H1 (cell line): Measurements from ENCODE around the gene PLPPR4. TPM values are rescaled to one million over a fixed set of nuclear protein-coding genes. Genes with fewer than 3 reads are reported as not detected.

ENCODE experiments used
- CTCF ChIA-PET: fragments of 300-600 bp; sonication (Branson Sonifier 250); formaldehyde crosslinking; loops from one replicate; lab custom pipeline; 2021; ENCODE audit not compliant: partially characterized antibody; lab: Charles Lee
- POLR2A ChIA-PET: fragments of 300-600 bp; sonication (Branson Sonifier 250); formaldehyde crosslinking; loops from one replicate; lab custom pipeline; 2021; ENCODE audit warnings: inconsistent platforms; ENCODE audit not compliant: partially characterized antibody; lab: Charles Lee
- DNase-seq, 2 experiments: peaks; one replicate each; pipeline versions ENCODE4 v3.0.0 to v3.0.0-alpha.2; 2010 to 2022; ENCODE audit warnings: low spot score in 2 of 2, low read depth in 1 of 2, mixed read lengths in 1 of 2
- FAIRE-seq: peaks from 2 replicates; lab custom pipeline; 2011; peaks lifted over from hg19 to GRCh38; lab: Jason Lieb, UNC
- H2AFZ ChIP-seq: 2 replicates; pipeline ENCODE4 v1.8.1; 2012; ENCODE audit warnings: low read length, inconsistent platforms
- H2AK5ac ChIP-seq: 2 replicates; pipeline ENCODE4 v1.6.1; 2013; ENCODE audit warnings: low read depth, low read length
- H2BK120ac ChIP-seq: replicated peaks from 2 replicates; pipeline ENCODE3; 2013; ENCODE audit warnings: low read depth, low read length, inconsistent platforms
- H2BK12ac ChIP-seq: 2 replicates; pipeline ENCODE4 v1.6.1; 2013; ENCODE audit warnings: low read depth, low read length
- H2BK15ac ChIP-seq: 2 replicates; pipeline ENCODE4 v1.6.1; 2013; ENCODE audit warnings: low read length
- H2BK20ac ChIP-seq: 2 replicates; pipeline ENCODE4 v1.6.1; 2013; ENCODE audit warnings: low read length
- H2BK5ac ChIP-seq: 2 replicates; pipeline ENCODE4 v1.6.1; 2013; ENCODE audit warnings: low read depth, low read length
- H3K14ac ChIP-seq: 2 replicates; pipeline ENCODE4 v1.6.1; 2013; ENCODE audit warnings: inconsistent platforms; ENCODE audit not compliant: insufficient read length
- H3K18ac ChIP-seq: 2 replicates; pipeline ENCODE4 v1.6.1; 2013; ENCODE audit warnings: low read length; ENCODE audit errors: extremely low read depth
- H3K23ac ChIP-seq: 2 replicates; pipeline ENCODE4 v1.6.1; 2013; ENCODE audit warnings: inconsistent platforms; ENCODE audit not compliant: insufficient read length
- H3K23me2 ChIP-seq: 2 replicates; pipeline ENCODE4 v1.6.1; 2013; ENCODE audit warnings: low read depth, low read length
- H3K27ac ChIP-seq: 2 replicates; pipeline ENCODE4 v1.6.1; 2011; ENCODE audit warnings: low read depth, low read length, inconsistent platforms
- H3K27me3 ChIP-seq, 4 experiments: replicated peaks in 1 of 4; 1 replicate in 1 of 4; 2 replicates in 3 of 4; pipeline versions ENCODE4 v1.6.1 to v1.8.1; 2011 to 2013; ENCODE audit warnings: low read length in 3 of 4, mild to moderate bottlenecking in 3 of 4, inconsistent platforms in 2 of 4, mixed read lengths in 2 of 4, moderate library complexity in 1 of 4; ENCODE audit not compliant: control insufficient read depth in 3 of 4, insufficient read depth in 3 of 4; ENCODE audit errors: extremely low read depth in 1 of 4
- H3K36me3 ChIP-seq, 4 experiments: 2 replicates each; pipeline versions ENCODE4 v1.6.1 to v1.8.1; 2011 to 2013; ENCODE audit warnings: mild to moderate bottlenecking in 4 of 4, low read length in 3 of 4, moderate library complexity in 2 of 4, control low read depth in 1 of 4, inconsistent platforms in 1 of 4; ENCODE audit not compliant: insufficient read depth in 4 of 4, control insufficient read depth in 2 of 4
- H3K4ac ChIP-seq: replicated peaks from 2 replicates; pipeline ENCODE3; 2013; ENCODE audit warnings: low read length, low read depth, mixed read lengths, inconsistent platforms; ENCODE audit not compliant: insufficient read length
- H3K4me1 ChIP-seq, 4 experiments: replicated peaks in 1 of 4; 1 replicate in 1 of 4; 2 replicates in 3 of 4; pipeline versions ENCODE4 v1.6.1 to v1.8.1; 2011 to 2013; ENCODE audit warnings: low read length in 3 of 4, inconsistent platforms in 2 of 4, mixed read lengths in 1 of 4; ENCODE audit not compliant: insufficient read depth in 4 of 4, control insufficient read depth in 3 of 4
- H3K4me2 ChIP-seq, 2 experiments: 2 replicates each; pipeline versions ENCODE4 v1.6.1 to v1.8.1; 2011 to 2013; ENCODE audit warnings: low read depth in 2 of 2, low read length in 2 of 2, control low read depth in 1 of 2, inconsistent platforms in 1 of 2, mild to moderate bottlenecking in 1 of 2; ENCODE audit not compliant: insufficient read depth in 1 of 2
- H3K4me3 ChIP-seq, 4 experiments: fragments of 200-600, 300-600 bp in 1 of 4; sonication (generic), shearing (Covaris generic), sonication (Bioruptor Twin) in 1 of 4; 2 replicates each; pipeline versions ENCODE4 v1.5.1 to v1.8.1; 2011 to 2016; ENCODE audit warnings: low read length in 4 of 4, low read depth in 3 of 4, control low read depth in 2 of 4, inconsistent platforms in 2 of 4, mild to moderate bottlenecking in 2 of 4, mixed read lengths in 1 of 4, moderate library complexity in 1 of 4; ENCODE audit not compliant: insufficient read depth in 2 of 4; ENCODE audit errors: extremely low read depth in 1 of 4
- H3K56ac ChIP-seq: replicated peaks from 2 replicates; pipeline ENCODE3; 2013; ENCODE audit warnings: low read depth, mild to moderate bottlenecking, mixed read lengths, low read length, inconsistent platforms; ENCODE audit not compliant: insufficient read length
- H3K79me1 ChIP-seq: 2 replicates; pipeline ENCODE4 v1.6.1; 2013; ENCODE audit warnings: low read depth, low read length, control low read depth
- H3K79me2 ChIP-seq, 2 experiments: 2 replicates each; pipeline versions ENCODE4 v1.6.1 to v1.8.1; 2012 to 2013; ENCODE audit warnings: low read length in 2 of 2, mild to moderate bottlenecking in 2 of 2, inconsistent platforms in 1 of 2; ENCODE audit not compliant: insufficient read depth in 2 of 2, control insufficient read depth in 1 of 2
- H3K9ac ChIP-seq, 4 experiments: replicated peaks in 1 of 4; 1 replicate in 1 of 4; 2 replicates in 3 of 4; pipeline versions ENCODE4 v1.6.1 to v1.8.1; 2011 to 2013; ENCODE audit warnings: low read depth in 3 of 4, low read length in 3 of 4, control low read depth in 2 of 4, mild to moderate bottlenecking in 2 of 4, moderate library complexity in 2 of 4, inconsistent platforms in 1 of 4; ENCODE audit errors: extremely low read depth in 1 of 4
- H3K9me3 ChIP-seq, 2 experiments: 2 replicates each; pipeline versions ENCODE4 v1.6.1 to v1.8.1; 2012 to 2013; ENCODE audit warnings: mild to moderate bottlenecking in 2 of 2, moderate library complexity in 2 of 2, control low read depth in 1 of 2, inconsistent platforms in 1 of 2, low read depth in 1 of 2, low read length in 1 of 2, mixed read lengths in 1 of 2; ENCODE audit not compliant: insufficient read depth in 2 of 2
- H4K20me1 ChIP-seq, 2 experiments: replicated peaks in 1 of 2; 2 replicates each; pipeline versions ENCODE3 to v1.8.1; 2011 to 2013; ENCODE audit warnings: inconsistent platforms in 2 of 2, low read length in 2 of 2, mild to moderate bottlenecking in 1 of 2; ENCODE audit not compliant: insufficient read depth in 2 of 2, control insufficient read depth in 1 of 2
- H4K5ac ChIP-seq: 2 replicates; pipeline ENCODE4 v1.6.1; 2013; ENCODE audit warnings: low read length, low read depth, mixed read lengths, inconsistent platforms; ENCODE audit not compliant: insufficient read length
- H4K8ac ChIP-seq: 2 replicates; pipeline ENCODE4 v1.8.0; 2013; ENCODE audit warnings: mild to moderate bottlenecking, moderate library complexity, low read length, inconsistent platforms; ENCODE audit not compliant: insufficient read depth; ENCODE audit errors: extremely low read depth
- H4K91ac ChIP-seq: replicated peaks from 2 replicates; pipeline ENCODE3; 2013; ENCODE audit warnings: low read length, mixed read lengths, inconsistent platforms; ENCODE audit not compliant: insufficient read length
- CHD1 ChIP-seq: IDR thresholded peaks from 2 replicates; pipeline ENCODE4 v1.6.1; 2012; ENCODE audit warnings: low read depth, low read length, improper control_type of control experiment
- CHD2 ChIP-seq: IDR thresholded peaks from 2 replicates; pipeline ENCODE4 v1.6.1; 2012; ENCODE audit warnings: low read length, improper control_type of control experiment
- EZH2 ChIP-seq: fragments of 200-600 bp; sonication (generic); IDR thresholded peaks from 2 replicates; pipeline ENCODE4 v1.7.1; 2012; ENCODE audit warnings: low read depth, mild to moderate bottlenecking, moderate library complexity, low read length, inconsistent platforms; ENCODE audit not compliant: severe bottlenecking
- GTF2F1 ChIP-seq: IDR thresholded peaks from 2 replicates; pipeline ENCODE4 v1.6.1; 2012; ENCODE audit warnings: low read depth, low read length, improper control_type of control experiment, borderline replicate concordance
- JUN ChIP-seq: IDR thresholded peaks from 2 replicates; pipeline ENCODE4 v1.6.1; 2011; ENCODE audit warnings: low read depth, mild to moderate bottlenecking, improper control_type of control experiment, low read length
- NANOG ChIP-seq: IDR thresholded peaks from 2 replicates; pipeline ENCODE4 v1.6.1; 2011; ENCODE audit warnings: low read length, low read depth, mild to moderate bottlenecking, inconsistent platforms; ENCODE audit not compliant: insufficient read depth, poor library complexity, severe bottlenecking
- RAD21 ChIP-seq, 2 experiments: IDR thresholded peaks in 1 of 2; conservative IDR thresholded peaks in 1 of 2; 2 replicates each; pipeline ENCODE4 v1.6.1; 2011; ENCODE audit warnings: low read depth in 2 of 2, low read length in 2 of 2, improper control_type of control experiment in 1 of 2, inconsistent platforms in 1 of 2, mild to moderate bottlenecking in 1 of 2, moderate library complexity in 1 of 2
- RBBP5 ChIP-seq: IDR thresholded peaks from 2 replicates; pipeline ENCODE4 v1.7.1; 2012; ENCODE audit warnings: low read depth, mild to moderate bottlenecking, inconsistent platforms, low read length, moderate library complexity, borderline replicate concordance
- SIN3A ChIP-seq, 2 experiments: IDR thresholded peaks in 1 of 2; conservative IDR thresholded peaks in 1 of 2; 2 replicates each; pipeline ENCODE4 v1.6.1; 2011 to 2012; ENCODE audit warnings: low read length in 2 of 2, improper control_type of control experiment in 1 of 2, low read depth in 1 of 2, mild to moderate bottlenecking in 1 of 2
- SUZ12 ChIP-seq: fragments of 200-600 bp; sonication (generic); IDR thresholded peaks from 2 replicates; pipeline ENCODE4 v1.6.1; 2012; ENCODE audit warnings: mild to moderate bottlenecking, inconsistent platforms, low read length, moderate library complexity, mixed read lengths
- TAF1 ChIP-seq: IDR thresholded peaks from 2 replicates; pipeline ENCODE4 v1.6.1; 2011; ENCODE audit warnings: mild to moderate bottlenecking, low read depth, low read length
- TEAD4 ChIP-seq: IDR thresholded peaks from 2 replicates; pipeline ENCODE4 v1.6.1; 2012; ENCODE audit warnings: low read depth, low read length, inconsistent platforms, mixed read lengths
- WGBS, 2 experiments: shearing (Covaris generic) in 1 of 2; methylation state at CpG; one replicate each; pipeline versions ENCODE4 v1.1.6 to v1.1.7; 2013 to 2015; ENCODE audit warnings: low lambda C conversion rate in 2 of 2, mixed read lengths in 2 of 2, inconsistent platforms in 1 of 2, low coverage in 1 of 2, missing lambda C conversion rate in 1 of 2; ENCODE audit not compliant: insufficient replicate concordance in 2 of 2, insufficient coverage in 1 of 2, insufficient read length in 1 of 2; ENCODE audit errors: extremely low coverage in 1 of 2, missing lambda C conversion rate in 1 of 2; 5-methylcytosine and 5-hydroxymethylcytosine counted together
- polyA plus RNA-seq, 7 experiments: library from polyadenylated mRNA; depleted of rRNA in 3 of 7; stranded (reverse) in 5 of 7; unstranded in 2 of 7; fragments of >200 nt in 5 of 7; fragments of 200-250 nt in 2 of 7; gene quantifications; 1 replicate in 5 of 7; 2 replicates in 1 of 7; 4 replicates in 1 of 7; pipeline versions ENCODE4 v1.2.1 to v1.2.3, GENCODE V29; 2011 to 2013; ENCODE audit warnings: missing spikeins in 2 of 7, mixed read lengths in 2 of 7
- total RNA-seq: library from RNA; stranded (reverse); fragmentation: NEBNext Ultra II Directional; extraction: Animal tissue kit (Norgen Biotek cat#: 25700); gene quantifications from 2 replicates; pipeline ENCODE4 v1.2.1, GENCODE V29; 2021
- TF ChIP-seq, protein P1 (sequence below): IDR thresholded peaks from 2 replicates; pipeline ENCODE4 v1.6.1; 2011; ENCODE audit warnings: low read depth, mild to moderate bottlenecking, low read length; ENCODE audit not compliant: insufficient read depth

The PLPPR4 gene
- total and polyA plus RNA-seq, 2 of the 8 experiments (the other 6 are each of a cell fraction or from before 2014, with no cell fraction given), result 0.74 to 2.2 TPM

DNA sequence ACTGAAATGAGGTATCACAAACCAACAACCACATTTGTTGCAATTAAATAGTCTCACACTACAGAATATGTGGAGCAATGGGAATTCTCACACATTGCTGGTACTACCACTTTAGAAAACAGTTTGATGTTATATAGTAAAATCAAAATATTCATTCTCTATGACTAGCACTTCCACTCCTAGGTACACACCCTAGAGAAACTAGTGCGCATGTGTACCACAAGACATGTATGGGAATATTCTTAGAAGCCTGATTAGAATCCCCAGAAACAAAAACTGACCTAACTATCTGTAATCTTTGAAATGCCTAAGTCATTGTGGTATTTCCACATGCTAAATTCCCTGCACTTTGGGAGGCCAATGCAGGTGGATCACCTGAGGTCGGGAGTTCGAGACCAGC lies 18.1 kb upstream of the PLPPR4 start:
- Histone ChIP-seq H2BK12ac (no peak overlapping the region), H3K27me3 (no peaks in the 10 kb centered on the region), H3K23me2 (no peaks in the 10 kb centered on the region), H3K36me3 (no peaks in the 10 kb centered on the region), H4K20me1 (no peaks in the 10 kb centered on the region), H3K79me2 (no peaks in the 10 kb centered on the region), H3K79me1 (no peaks in the 10 kb centered on the region), H3K4me2 (no peak overlapping the region), H4K91ac (no peak overlapping the region), H4K8ac (no peak overlapping the region), H3K4me1 (no peaks in the 10 kb centered on the region), H3K18ac (no peak overlapping the region), H2BK15ac (no peak overlapping the region), H3K4ac (no peak overlapping the region), H2BK120ac (no peak overlapping the region), H3K9ac (no peak overlapping the region), H2BK20ac (no peak overlapping the region), H3K27ac (no peak overlapping the region), H3K14ac (no peak overlapping the region), H3K9me3 (no peaks in the 10 kb centered on the region; a peak in 1 of 4 replicates), H2AFZ (no peak overlapping the region), H3K4me3 (no peak overlapping the region), H4K5ac (no peak overlapping the region), H3K23ac (no peak overlapping the region), H2BK5ac (no peak overlapping the region), H3K56ac (no peak overlapping the region), H2AK5ac (no peak overlapping the region)
- DNase-seq (no peak), FAIRE-seq (no peak)
- WGBS, 2 experiments, result 97% methylated on average over 3 of the region's 3 CpGs; no CpG with 5 or more reads in 1 of the 2 experiments
- CTCF ChIA-PET, result interaction anchor here (0.6 kb wide), 1 partner anchor 937 kb away, joined by 3 read pairs; no protein-coding TSS in a partner anchor
- POLR2A ChIA-PET, result no interaction called here
- TF ChIP-seq SUZ12 (no peak), TAF1 (no peak), GTF2F1 (no peak), JUN (no peak), RAD21 (IDR thresholded peaks at IDR 0.05 in 1 of 2, conservative IDR thresholded peaks at IDR 0.05 in 1 of 2; ENCODE audit: low read depth in 2 of 2, low read length in 2 of 2) (no peak), EZH2 (no peak), RBBP5 (no peak), TEAD4 (no peak), CHD2 (no peak), NANOG (no peak), CHD1 (no peak), SIN3A (conservative IDR thresholded peaks at IDR 0.05 in 1 of 2, IDR thresholded peaks at IDR 0.05 in 1 of 2; ENCODE audit: low read depth in 1 of 2, low read length in 2 of 2) (no peak)
- TF ChIP-seq, protein P1, sequence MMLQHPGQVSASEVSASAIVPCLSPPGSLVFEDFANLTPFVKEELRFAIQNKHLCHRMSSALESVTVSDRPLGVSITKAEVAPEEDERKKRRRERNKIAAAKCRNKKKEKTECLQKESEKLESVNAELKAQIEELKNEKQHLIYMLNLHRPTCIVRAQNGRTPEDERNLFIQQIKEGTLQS, result no peak
